Measurements from ENCODE around the gene TP63.
A peak's percentile ranks its signal among the peaks of the same experiment; 100 is the strongest.

Gene TP63

DNA sequence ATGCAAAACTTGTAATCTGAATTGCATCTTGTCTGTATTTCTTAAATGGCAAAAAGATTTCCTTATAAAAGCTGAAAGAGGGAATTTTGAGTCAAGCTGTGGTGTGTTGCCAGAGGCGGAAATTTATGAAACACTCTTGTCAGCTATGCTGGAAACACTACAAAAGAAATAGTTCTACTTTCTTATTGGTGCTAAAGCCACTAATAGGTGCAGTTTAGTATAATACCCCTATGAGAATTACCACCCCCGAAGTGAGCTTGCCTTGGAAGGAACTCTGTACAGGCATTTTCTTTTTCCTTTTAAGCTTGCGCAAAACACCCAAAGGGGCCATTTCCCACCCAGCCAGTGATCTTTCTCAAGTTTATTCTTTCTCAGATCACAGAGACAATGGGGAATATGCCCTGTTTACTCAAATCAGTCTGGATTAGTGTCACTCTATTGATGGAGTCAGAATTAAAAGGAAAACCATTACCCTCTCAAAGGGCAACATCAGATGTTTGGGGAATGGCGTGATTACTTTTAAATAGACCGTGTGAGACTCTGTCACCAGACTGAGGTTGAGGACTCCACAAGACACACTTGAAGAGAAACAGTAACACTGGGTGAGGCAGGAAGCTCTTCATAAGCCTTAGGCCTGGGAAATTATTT is 166.0 kb downstream of the TP63 start:
- Histone ChIP-seq H3K27me3 (ENCODE audit: insufficient read depth, insufficient read length) (peaks cover 81% of the 10 kb centered on the region), H3K9ac (ENCODE audit: insufficient read length, low read depth) (no peak overlapping the region), H3K9me3 (ENCODE audit: insufficient read depth, low read length) (no peaks in the 10 kb centered on the region), H3K36me3 (ENCODE audit: insufficient read depth, insufficient read length, low read length) (no peaks in the 10 kb centered on the region), H3K4me1 (ENCODE audit: insufficient read depth, insufficient read length) (no peaks in the 10 kb centered on the region), H3K4me3 (ENCODE audit: insufficient read length, low read depth) (no peak overlapping the region)
- DNase-seq (ENCODE audit: low read depth, low spot score) = no peak
- no peak for TF ChIP-seq SUZ12 (IDR thresholded peaks at IDR 0.05; ENCODE audit: extremely low read depth, insufficient read depth, insufficient read length)
- TF ChIP-seq YY1 (IDR thresholded peaks at IDR 0.05; ENCODE audit: insufficient read depth, insufficient read length) = no peak
- no peak for TF ChIP-seq ZNF274 (IDR thresholded peaks at IDR 0.05; ENCODE audit: low read depth, low read length)

- H3K9me3 ChIP-seq (ENCODE audit: insufficient read depth, low read length) = no peaks in the 10 kb centered on the region
- no peak overlapping the region for H3K9ac ChIP-seq (ENCODE audit: insufficient read length, low read depth)
- no peak for DNase-seq (ENCODE audit: low read depth, low spot score)
- H3K27me3 ChIP-seq (ENCODE audit: insufficient read depth, insufficient read length) = peaks cover 96% of the 10 kb centered on the region
- H3K4me1 ChIP-seq (ENCODE audit: insufficient read depth, insufficient read length) = no peaks in the 10 kb centered on the region
- no peaks in the 10 kb centered on the region for H3K36me3 ChIP-seq (ENCODE audit: insufficient read depth, insufficient read length, low read length)
- no peak overlapping the region for H3K4me3 ChIP-seq (ENCODE audit: insufficient read length, low read depth)
- TF ChIP-seq ZNF274 (IDR thresholded peaks at IDR 0.05; ENCODE audit: low read depth, low read length) (no peak), YY1 (IDR thresholded peaks at IDR 0.05; ENCODE audit: insufficient read depth, insufficient read length) (no peak), SUZ12 (IDR thresholded peaks at IDR 0.05; ENCODE audit: extremely low read depth, insufficient read depth, insufficient read length) (no peak)
Measured at GRCh38 chr3:189799366-189799765, 168.2 kb downstream of the TP63 start.

DNA sequence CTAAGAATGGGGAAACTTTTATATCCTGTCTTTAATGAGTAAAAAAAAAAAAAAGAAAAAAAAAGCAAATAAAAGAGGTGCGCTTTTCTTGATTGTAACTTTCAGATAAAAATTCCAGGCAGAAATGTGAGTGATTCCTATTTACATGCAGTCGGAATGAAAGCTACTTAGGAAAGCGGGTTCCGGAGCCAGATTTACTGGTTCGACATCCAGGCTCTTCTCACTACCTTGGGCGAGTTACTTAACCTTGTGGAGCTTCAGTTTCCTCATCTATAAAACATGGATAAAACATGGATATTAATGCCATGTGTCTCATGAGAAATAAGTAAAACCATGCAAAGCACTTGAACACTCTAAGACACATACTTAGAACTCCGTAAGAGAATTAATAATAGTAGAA is 169.2 kb downstream of the TP63 start:
- Histone ChIP-seq H3K9me3 (ENCODE audit: insufficient read depth, low read length) (no peaks in the 10 kb centered on the region), H3K27me3 (ENCODE audit: insufficient read depth, insufficient read length) (peaks cover 96% of the 10 kb centered on the region), H3K4me3 (ENCODE audit: insufficient read length, low read depth) (no peak overlapping the region), H3K36me3 (ENCODE audit: insufficient read depth, insufficient read length, low read length) (no peaks in the 10 kb centered on the region), H3K9ac (ENCODE audit: insufficient read length, low read depth) (no peak overlapping the region), H3K4me1 (ENCODE audit: insufficient read depth, insufficient read length) (peaks cover 1% of the 10 kb centered on the region)
- TF ChIP-seq YY1 (IDR thresholded peaks at IDR 0.05; ENCODE audit: insufficient read depth, insufficient read length) (no peak), ZNF274 (IDR thresholded peaks at IDR 0.05; ENCODE audit: low read depth, low read length) (no peak), SUZ12 (IDR thresholded peaks at IDR 0.05; ENCODE audit: extremely low read depth, insufficient read depth, insufficient read length) (no peak)
- no peak for DNase-seq (ENCODE audit: low read depth, low spot score)

DNA sequence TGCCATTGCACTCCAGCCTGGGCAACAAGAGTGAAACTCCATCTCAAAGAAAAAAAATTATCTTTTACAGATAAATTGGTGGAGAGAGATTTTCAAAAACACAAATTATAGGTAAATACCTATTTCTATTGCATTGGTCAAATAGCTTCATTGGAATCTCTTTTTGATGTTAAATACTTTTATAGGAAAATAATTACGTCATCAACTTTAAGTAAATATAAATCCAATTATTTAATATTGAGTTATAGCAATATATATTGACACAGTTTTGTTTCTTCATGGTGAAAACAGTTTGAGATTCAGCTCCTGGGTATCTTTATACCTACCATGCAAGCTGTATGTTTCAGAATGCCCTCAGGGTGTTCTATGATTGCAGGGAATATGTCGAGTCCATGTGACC is 172.1 kb downstream of the TP63 start:
- no peak overlapping the region for H3K4me3 ChIP-seq (ENCODE audit: insufficient read length, low read depth)
- TF ChIP-seq ZNF274 (IDR thresholded peaks at IDR 0.05; ENCODE audit: low read depth, low read length) (no peak), SUZ12 (IDR thresholded peaks at IDR 0.05; ENCODE audit: extremely low read depth, insufficient read depth, insufficient read length) (no peak), YY1 (IDR thresholded peaks at IDR 0.05; ENCODE audit: insufficient read depth, insufficient read length) (no peak)
- no peaks in the 10 kb centered on the region for H3K36me3 ChIP-seq (ENCODE audit: insufficient read depth, insufficient read length, low read length)
- H3K9ac ChIP-seq (ENCODE audit: insufficient read length, low read depth) = no peak overlapping the region
- H3K27me3 ChIP-seq (ENCODE audit: insufficient read depth, insufficient read length) = peaks cover 87% of the 10 kb centered on the region
- DNase-seq (ENCODE audit: low read depth, low spot score) = no peak
- H3K9me3 ChIP-seq (ENCODE audit: insufficient read depth, low read length) = no peaks in the 10 kb centered on the region
- peaks cover 3% of the 10 kb centered on the region for H3K4me1 ChIP-seq (ENCODE audit: insufficient read depth, insufficient read length)

GRCh38 chr3:189805375-189806067 is 174.3 kb downstream of the TP63 start:
- H3K4me3 ChIP-seq (ENCODE audit: insufficient read length, low read depth) = no peak overlapping the region
- peaks cover 3% of the 10 kb centered on the region for H3K4me1 ChIP-seq (ENCODE audit: insufficient read depth, insufficient read length)
- TF ChIP-seq YY1 (IDR thresholded peaks at IDR 0.05; ENCODE audit: insufficient read depth, insufficient read length) = no peak
- TF ChIP-seq ZNF274 (IDR thresholded peaks at IDR 0.05; ENCODE audit: low read depth, low read length) = no peak
- no peak for TF ChIP-seq SUZ12 (IDR thresholded peaks at IDR 0.05; ENCODE audit: extremely low read depth, insufficient read depth, insufficient read length)
- peaks cover 87% of the 10 kb centered on the region for H3K27me3 ChIP-seq (ENCODE audit: insufficient read depth, insufficient read length)
- no peak for DNase-seq (ENCODE audit: low read depth, low spot score)
- no peaks in the 10 kb centered on the region for H3K36me3 ChIP-seq (ENCODE audit: insufficient read depth, insufficient read length, low read length)
- no peak overlapping the region for H3K9ac ChIP-seq (ENCODE audit: insufficient read length, low read depth)
- H3K9me3 ChIP-seq (ENCODE audit: insufficient read depth, low read length) = no peaks in the 10 kb centered on the region

DNA sequence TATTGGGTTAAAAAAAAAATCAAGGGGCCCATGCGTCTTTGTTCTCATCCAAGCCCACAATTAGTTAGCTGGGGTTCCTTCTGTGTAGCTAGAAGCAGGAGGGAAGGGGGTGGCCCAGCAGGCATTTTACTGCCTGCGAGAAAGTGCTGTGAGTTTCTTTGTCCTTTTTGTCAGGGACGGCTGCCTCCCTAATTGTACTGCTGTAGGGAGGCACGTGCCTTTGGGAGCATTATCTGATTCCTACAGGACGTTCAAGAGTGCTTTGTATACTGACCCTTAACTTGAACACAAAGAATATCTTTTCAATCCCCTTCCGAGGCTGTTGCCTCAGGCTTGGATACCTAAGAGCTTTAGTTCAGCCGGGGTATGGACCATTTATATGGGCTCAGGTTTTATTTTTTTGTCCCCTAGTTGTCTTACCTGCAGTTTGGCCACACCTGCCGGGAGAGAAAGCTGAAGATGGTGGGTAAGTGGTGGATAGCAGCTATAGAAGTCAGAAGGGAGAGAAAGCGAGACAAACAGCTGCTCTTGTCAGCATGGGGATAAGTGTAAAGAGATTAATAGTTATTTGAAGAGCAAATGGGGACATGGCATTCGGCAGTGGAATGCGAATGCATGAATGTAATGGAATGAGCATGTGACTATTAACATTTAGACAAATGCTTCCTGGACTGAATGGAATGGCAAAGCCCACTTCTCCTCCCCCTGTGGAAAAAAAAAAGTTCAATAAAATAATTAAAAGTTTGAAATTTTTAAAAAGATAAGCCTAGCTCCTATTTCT is 175.2 kb downstream of the TP63 start:
- Histone ChIP-seq H3K4me3 (ENCODE audit: insufficient read length, low read depth) (no peak overlapping the region), H3K9ac (ENCODE audit: insufficient read length, low read depth) (no peak overlapping the region), H3K27me3 (ENCODE audit: insufficient read depth, insufficient read length) (peaks cover 89% of the 10 kb centered on the region), H3K4me1 (ENCODE audit: insufficient read depth, insufficient read length) (peaks cover 3% of the 10 kb centered on the region), H3K36me3 (ENCODE audit: insufficient read depth, insufficient read length, low read length) (no peaks in the 10 kb centered on the region), H3K9me3 (ENCODE audit: insufficient read depth, low read length) (no peaks in the 10 kb centered on the region)
- TF ChIP-seq YY1 (IDR thresholded peaks at IDR 0.05; ENCODE audit: insufficient read depth, insufficient read length) (no peak), ZNF274 (IDR thresholded peaks at IDR 0.05; ENCODE audit: low read depth, low read length) (no peak), SUZ12 (IDR thresholded peaks at IDR 0.05; ENCODE audit: extremely low read depth, insufficient read depth, insufficient read length) (no peak)
- DNase-seq (ENCODE audit: low read depth, low spot score) = peak; percentile 74
